Raji (cell line): ENCODE results near the gene DIPK1C.

Experiments
- POLR2A ChIP-seq: IDR thresholded peaks from 2 replicates; pipeline ENCODE4 v1.6.1; 2011; ENCODE audit warnings: low read depth, low read length, control low read depth; ENCODE audit not compliant: insufficient read depth

DIPK1C gene

GRCh38 chr18:74395648-74396154 is 61.4 kb downstream of the DIPK1C start:
- TF ChIP-seq POLR2A, result no peak

DNA sequence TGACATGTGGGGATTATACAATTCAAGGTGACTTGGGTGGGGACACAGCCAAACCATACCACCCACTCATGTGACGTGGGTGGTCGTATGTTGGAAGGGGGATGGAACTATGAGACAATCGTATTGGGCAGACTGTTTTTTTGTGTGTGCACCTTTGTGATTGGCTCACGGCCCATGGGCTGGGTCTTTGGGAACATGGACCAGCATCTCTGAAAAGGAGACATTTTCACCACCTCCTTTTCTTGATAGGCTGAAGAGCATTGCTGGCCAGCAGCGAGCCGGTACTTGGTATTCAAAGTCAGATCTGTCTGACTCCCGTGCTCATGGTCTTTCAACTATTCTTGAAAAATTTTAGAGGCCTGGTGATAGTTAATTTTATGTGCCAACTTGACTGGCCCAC is 62.1 kb downstream of the DIPK1C start:
- TF ChIP-seq POLR2A, result no peak

- no peak for TF ChIP-seq POLR2A
These were observed 64.8 kb downstream of the DIPK1C start for GRCh38 chr18:74392323-74392722.

DNA sequence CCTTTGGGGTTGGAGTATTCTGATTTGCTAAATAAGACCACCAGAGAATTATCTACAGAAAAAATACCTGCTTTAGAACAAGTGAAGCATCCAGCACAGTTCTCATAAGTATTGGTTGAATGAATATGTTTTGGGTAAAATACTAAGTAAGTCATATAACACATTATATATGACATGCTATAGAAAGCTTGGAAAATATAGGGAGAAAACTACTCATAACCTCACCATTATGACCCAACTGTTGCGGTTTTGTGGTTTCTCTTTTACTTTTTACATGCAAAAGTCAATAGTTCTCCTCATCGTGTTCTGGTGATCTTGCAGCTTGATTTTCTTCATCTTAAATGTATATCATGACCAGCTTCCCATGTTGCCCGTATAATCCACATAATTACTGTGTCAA is 66.2 kb downstream of the DIPK1C start:
- TF ChIP-seq POLR2A, result no peak

- TF ChIP-seq POLR2A, result no peak
These were observed 67.1 kb downstream of the DIPK1C start for GRCh38 chr18:74389991-74390390.

GRCh38 chr18:74389171-74389927 is 67.8 kb downstream of the DIPK1C start:
- TF ChIP-seq POLR2A, result no peak

- no peak for TF ChIP-seq POLR2A
These were observed 68.9 kb downstream of the DIPK1C start for GRCh38 chr18:74388227-74388626.

DNA sequence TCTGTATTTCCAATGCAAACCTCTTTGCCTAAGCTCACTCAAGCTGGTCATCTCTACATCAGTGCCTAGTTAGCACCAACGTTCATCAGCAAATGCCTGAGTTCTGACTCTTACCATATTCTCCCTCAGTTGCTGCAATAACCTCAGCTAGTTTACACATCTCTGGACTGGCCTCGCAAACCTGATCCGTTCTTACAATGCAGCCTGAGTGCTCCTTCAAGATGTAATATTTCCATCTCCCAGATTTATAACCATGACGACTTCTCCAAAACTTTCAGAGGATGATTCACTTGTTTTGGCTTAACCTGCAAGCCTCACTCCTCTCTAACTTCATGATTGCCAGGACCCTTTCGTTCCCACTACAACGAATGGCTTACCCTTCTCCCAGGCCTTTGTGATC is 69.7 kb downstream of the DIPK1C start:
- TF ChIP-seq POLR2A, result no peak
